Measurements from ENCODE around the gene CBFA2T3.
A peak's percentile ranks its signal among the peaks of the same experiment; 100 is the strongest.

CBFA2T3 gene

GRCh38 chr16:88928405-88929090 is 48.5 kb downstream of the CBFA2T3 start:
- H3K4me3 ChIP-seq (ENCODE audit: low read depth, low read length), result no peak overlapping the region
- DNase-seq (ENCODE audit: low read depth), result no peak

GRCh38 chr16:88927661-88928060 is 49.3 kb downstream of the CBFA2T3 start:
- no peak for DNase-seq (ENCODE audit: low read depth)
- no peak overlapping the region for H3K4me3 ChIP-seq (ENCODE audit: low read depth, low read length)
- no peak for TF ChIP-seq CTCF (IDR thresholded peaks at IDR 0.05; ENCODE audit: control insufficient read depth, extremely low read depth, insufficient read depth)

More at GRCh38 chr16:88928405-88929090, 48.5 kb downstream of the CBFA2T3 start:
- no peak for TF ChIP-seq CTCF (IDR thresholded peaks at IDR 0.05; ENCODE audit: control insufficient read depth, extremely low read depth, insufficient read depth)

GRCh38 chr16:88927010-88927409 is 50.0 kb downstream of the CBFA2T3 start:
- no peak for DNase-seq (ENCODE audit: low read depth)
- no peak for TF ChIP-seq CTCF (IDR thresholded peaks at IDR 0.05; ENCODE audit: control insufficient read depth, extremely low read depth, insufficient read depth)

GRCh38 chr16:88926374-88926990 is 50.5 kb downstream of the CBFA2T3 start:
- no peak overlapping the region for H3K4me3 ChIP-seq (ENCODE audit: low read depth, low read length)
- TF ChIP-seq CTCF (IDR thresholded peaks at IDR 0.05; ENCODE audit: control insufficient read depth, extremely low read depth, insufficient read depth), result no peak

More at GRCh38 chr16:88927010-88927409, 50.0 kb downstream of the CBFA2T3 start:
- H3K4me3 ChIP-seq (ENCODE audit: low read depth, low read length), result no peak overlapping the region

GRCh38 chr16:88925540-88925887 is 51.5 kb downstream of the CBFA2T3 start:
- H3K4me3 ChIP-seq (ENCODE audit: low read depth, low read length), result no peak overlapping the region

More at GRCh38 chr16:88926374-88926990, 50.5 kb downstream of the CBFA2T3 start:
- no peak for DNase-seq (ENCODE audit: low read depth)

GRCh38 chr16:88924834-88925539 is 52.0 kb downstream of the CBFA2T3 start:
- TF ChIP-seq CTCF (IDR thresholded peaks at IDR 0.05; ENCODE audit: control insufficient read depth, extremely low read depth, insufficient read depth), result peak; percentile 13; the same call in 1 of the 2 replicates
- no peak overlapping the region for H3K4me3 ChIP-seq (ENCODE audit: low read depth, low read length)
- no peak for DNase-seq (ENCODE audit: low read depth)

More at GRCh38 chr16:88925540-88925887, 51.5 kb downstream of the CBFA2T3 start:
- no peak for DNase-seq (ENCODE audit: low read depth)
- TF ChIP-seq CTCF (IDR thresholded peaks at IDR 0.05; ENCODE audit: control insufficient read depth, extremely low read depth, insufficient read depth), result no peak

Data from LNCaP clone FGC (cell line).